Liver (tissue), 3 donors: ENCODE data around the gene BRDT.

ENCODE experiments used
- GABPA ChIP-seq, 2 donors: IDR thresholded peaks in 1 of 2; conservative IDR thresholded peaks in 1 of 2; 2 replicates each; pipeline ENCODE4 v1.6.1; 2016; ENCODE audit warnings: antibody characterized with exemption in 2 of 2, mild to moderate bottlenecking in 1 of 2, moderate library complexity in 1 of 2
- RAD21 ChIP-seq, 2 donors: IDR thresholded peaks; 2 replicates each; pipeline ENCODE4 v1.6.1; 2016; ENCODE audit warnings: antibody characterized with exemption in 2 of 2, mild to moderate bottlenecking in 2 of 2
- TAF1 ChIP-seq: conservative IDR thresholded peaks from 2 replicates; pipeline ENCODE4 v1.6.1; 2016; ENCODE audit warnings: antibody characterized with exemption, mild to moderate bottlenecking
- TF ChIP-seq, protein P1 (sequence below): fragments of 150-350 bp; IDR thresholded peaks from 2 replicates; pipeline ENCODE4 v1.5.1; 2017; ENCODE audit warnings: improper control_type of control experiment, low read depth, low read length; ENCODE audit not compliant: missing input control
- TF ChIP-seq, protein P2 (sequence below): IDR thresholded peaks from 2 replicates; pipeline ENCODE4 v1.6.1; 2016; ENCODE audit warnings: antibody characterized with exemption
- donor health status: healthy.
- donor health status: healthy.

DNA sequence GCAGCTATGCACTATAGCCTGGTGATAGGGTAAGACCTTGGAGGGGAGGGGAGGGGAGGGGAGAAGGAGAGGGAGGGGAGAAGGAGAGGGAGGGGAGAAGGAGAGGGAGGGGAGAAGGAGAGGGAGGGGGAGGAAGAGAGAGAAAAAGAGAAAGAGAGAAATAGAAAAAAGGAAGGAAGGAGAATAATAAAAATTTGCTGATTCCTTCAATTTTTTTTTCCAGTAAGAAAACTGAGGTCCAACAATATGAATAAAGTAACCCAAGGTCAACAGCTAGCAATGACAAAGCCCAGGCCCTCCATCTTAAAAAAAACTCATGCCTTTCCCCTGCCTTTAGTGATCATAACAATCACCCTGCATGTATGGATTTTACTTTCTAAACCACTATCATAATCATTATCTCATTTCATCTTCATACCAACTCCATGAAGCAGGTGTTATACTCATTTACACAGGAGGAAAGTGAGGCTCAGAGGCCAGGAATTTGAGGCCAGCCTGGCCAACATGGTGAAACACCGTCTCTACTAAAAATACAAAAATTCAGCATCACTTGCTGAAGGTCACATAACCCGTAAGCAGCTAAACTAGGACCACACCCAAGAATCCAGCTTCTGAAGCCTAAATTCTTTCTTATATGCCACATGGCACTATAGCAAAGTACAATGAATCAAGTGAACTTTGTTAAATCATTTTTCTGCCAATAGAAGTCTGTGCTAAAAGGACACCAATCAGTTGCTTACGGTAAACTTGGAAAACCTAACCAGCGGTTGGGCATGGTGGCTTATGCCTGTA lies 23.4 kb upstream of the BRDT start:
- no peak for TF ChIP-seq TAF1
- TF ChIP-seq, protein P1, sequence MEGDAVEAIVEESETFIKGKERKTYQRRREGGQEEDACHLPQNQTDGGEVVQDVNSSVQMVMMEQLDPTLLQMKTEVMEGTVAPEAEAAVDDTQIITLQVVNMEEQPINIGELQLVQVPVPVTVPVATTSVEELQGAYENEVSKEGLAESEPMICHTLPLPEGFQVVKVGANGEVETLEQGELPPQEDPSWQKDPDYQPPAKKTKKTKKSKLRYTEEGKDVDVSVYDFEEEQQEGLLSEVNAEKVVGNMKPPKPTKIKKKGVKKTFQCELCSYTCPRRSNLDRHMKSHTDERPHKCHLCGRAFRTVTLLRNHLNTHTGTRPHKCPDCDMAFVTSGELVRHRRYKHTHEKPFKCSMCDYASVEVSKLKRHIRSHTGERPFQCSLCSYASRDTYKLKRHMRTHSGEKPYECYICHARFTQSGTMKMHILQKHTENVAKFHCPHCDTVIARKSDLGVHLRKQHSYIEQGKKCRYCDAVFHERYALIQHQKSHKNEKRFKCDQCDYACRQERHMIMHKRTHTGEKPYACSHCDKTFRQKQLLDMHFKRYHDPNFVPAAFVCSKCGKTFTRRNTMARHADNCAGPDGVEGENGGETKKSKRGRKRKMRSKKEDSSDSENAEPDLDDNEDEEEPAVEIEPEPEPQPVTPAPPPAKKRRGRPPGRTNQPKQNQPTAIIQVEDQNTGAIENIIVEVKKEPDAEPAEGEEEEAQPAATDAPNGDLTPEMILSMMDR, result no peak
- no peak for TF ChIP-seq GABPA (IDR thresholded peaks at IDR 0.05 in 1 of 2, conservative IDR thresholded peaks at IDR 0.05 in 1 of 2)
- no peak for TF ChIP-seq RAD21 (IDR thresholded peaks at IDR 0.05)
- TF ChIP-seq, protein P2, sequence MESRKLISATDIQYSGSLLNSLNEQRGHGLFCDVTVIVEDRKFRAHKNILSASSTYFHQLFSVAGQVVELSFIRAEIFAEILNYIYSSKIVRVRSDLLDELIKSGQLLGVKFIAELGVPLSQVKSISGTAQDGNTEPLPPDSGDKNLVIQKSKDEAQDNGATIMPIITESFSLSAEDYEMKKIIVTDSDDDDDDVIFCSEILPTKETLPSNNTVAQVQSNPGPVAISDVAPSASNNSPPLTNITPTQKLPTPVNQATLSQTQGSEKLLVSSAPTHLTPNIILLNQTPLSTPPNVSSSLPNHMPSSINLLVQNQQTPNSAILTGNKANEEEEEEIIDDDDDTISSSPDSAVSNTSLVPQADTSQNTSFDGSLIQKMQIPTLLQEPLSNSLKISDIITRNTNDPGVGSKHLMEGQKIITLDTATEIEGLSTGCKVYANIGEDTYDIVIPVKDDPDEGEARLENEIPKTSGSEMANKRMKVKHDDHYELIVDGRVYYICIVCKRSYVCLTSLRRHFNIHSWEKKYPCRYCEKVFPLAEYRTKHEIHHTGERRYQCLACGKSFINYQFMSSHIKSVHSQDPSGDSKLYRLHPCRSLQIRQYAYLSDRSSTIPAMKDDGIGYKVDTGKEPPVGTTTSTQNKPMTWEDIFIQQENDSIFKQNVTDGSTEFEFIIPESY, result no peak
